ENCODE results near the gene KRT25. TPM values are rescaled to one million over a fixed set of nuclear protein-coding genes. Genes with fewer than 3 reads are reported as not detected.

The KRT25 gene
- total RNA-seq, 4 donors from 2014 or later = not detected

Other genes with a start within 250 kb of the KRT25 start
- under 1 TPM in 1 of 4 donors, not detected in 3; 0.11 TPM for gene CCR7, start 189.9 kb downstream of the KRT25 start, total RNA-seq
- gene SMARCE1, start 107.5 kb downstream of the KRT25 start, total RNA-seq = 10 to 100 TPM; 48.0 to 74.7 (median 64.5) TPM
- gene KRT222, start 90.2 kb downstream of the KRT25 start, total RNA-seq = not detected
- gene KRT24, start 51.6 kb downstream of the KRT25 start, total RNA-seq = not detected
- not detected for gene KRT26, start 16.9 kb upstream of the KRT25 start, total RNA-seq
- gene KRT27, start 27.2 kb upstream of the KRT25 start, total RNA-seq = not detected
- not detected for gene KRT28, start 44.6 kb upstream of the KRT25 start, total RNA-seq
- gene KRT10, start 67.3 kb upstream of the KRT25 start, total RNA-seq = 10 to 100 TPM in 2 of 4 donors, 1 to 10 TPM in 1, under 1 TPM in 1; 0.20 to 21.9 (median 9.4) TPM
- not detected for gene KRT12, start 111.9 kb upstream of the KRT25 start, total RNA-seq
- 1 to 10 TPM in 1 of 4 donors, not detected in 3; 2.7 TPM for gene KRT20, start 129.9 kb upstream of the KRT25 start, total RNA-seq
- gene KRT23, start 182.3 kb upstream of the KRT25 start, total RNA-seq = under 1 TPM in 1 of 4 donors, not detected in 3; 0.42 TPM
- not detected for gene KRT39, start 211.6 kb upstream of the KRT25 start, total RNA-seq
- not detected for gene KRT40, start 229.0 kb upstream of the KRT25 start, total RNA-seq
- gene KRTAP3-3, start 238.8 kb upstream of the KRT25 start, total RNA-seq = not detected
- gene KRTAP3-2, start 244.6 kb upstream of the KRT25 start, total RNA-seq = not detected

Data from gastrocnemius medialis (tissue), 4 donors.